GM19238 (cell line): ENCODE measurements around the gene ACACB.
A peak's percentile ranks its signal among the peaks of the same experiment; 100 is the strongest.

Experiments
- DNase-seq: peaks from one replicate; pipeline ENCODE4 v3.0.0; 2011; ENCODE audit warnings: low spot score; ENCODE audit not compliant: insufficient read length

Gene ACACB

DNA sequence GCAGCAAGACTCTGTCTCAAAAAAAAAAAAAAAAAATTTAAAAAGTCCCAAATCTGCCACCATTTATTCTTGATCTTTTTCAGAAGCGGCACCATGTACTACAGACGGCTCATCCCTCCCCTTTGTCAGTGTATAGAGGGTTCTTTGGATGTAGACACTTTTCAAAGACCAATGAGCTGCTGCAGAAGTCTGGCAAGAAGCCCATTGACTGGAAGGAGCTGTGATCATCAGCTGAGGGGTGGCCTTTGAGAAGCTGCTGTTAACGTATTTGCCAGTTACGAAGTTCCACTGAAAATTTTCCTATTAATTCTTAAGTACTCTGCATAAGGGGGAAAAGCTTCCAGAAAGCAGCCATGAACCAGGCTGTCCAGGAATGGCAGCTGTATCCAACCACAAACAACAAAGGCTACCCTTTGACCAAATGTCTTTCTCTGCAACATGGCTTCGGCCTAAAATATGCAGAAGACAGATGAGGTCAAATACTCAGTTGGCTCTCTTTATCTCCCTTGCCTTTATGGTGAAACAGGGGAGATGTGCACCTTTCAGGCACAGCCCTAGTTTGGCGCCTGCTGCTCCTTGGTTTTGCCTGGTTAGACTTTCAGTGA lies 6.5 kb upstream of the ACACB start:
- no peak for DNase-seq

- DNase-seq, result peak; percentile 37
Measured at GRCh38 chr12:109110988-109111495, 5.3 kb upstream of the ACACB start.

DNA sequence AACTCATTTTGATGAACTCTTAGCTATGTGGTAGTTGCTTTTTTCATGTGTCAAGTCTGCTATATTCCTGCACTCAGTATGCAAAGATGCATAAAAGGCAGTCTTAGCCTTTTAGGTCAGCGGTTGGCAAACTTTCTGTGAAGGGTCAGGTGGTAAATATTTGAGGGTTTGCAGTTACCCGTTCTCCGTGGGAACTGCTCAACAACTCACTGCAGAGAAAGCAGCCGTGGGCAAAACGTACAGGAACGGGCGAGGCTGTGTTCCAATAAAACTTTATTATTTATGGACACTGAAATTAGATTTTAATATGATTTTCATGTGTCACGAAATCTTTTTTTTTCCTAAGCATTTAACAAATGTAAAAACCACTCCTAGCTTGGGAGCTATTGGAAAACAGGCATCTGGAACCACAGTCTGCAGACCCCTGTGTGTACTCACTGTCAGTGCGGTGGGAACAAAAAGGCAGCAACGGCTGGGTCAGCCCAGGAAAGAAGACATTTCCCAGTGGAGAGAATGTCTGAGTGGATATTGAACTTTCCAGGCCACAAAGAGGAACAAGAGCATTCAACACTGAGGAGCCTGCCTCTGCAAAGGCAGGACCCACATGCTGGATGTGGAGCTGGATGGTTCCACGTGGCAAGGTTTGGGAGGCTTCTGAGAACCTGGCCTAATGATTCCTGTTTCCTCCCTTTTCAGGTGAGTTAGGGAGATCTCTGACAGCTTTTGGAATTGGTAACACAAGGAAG lies 3.5 kb upstream of the ACACB start:
- no peak for DNase-seq

DNA sequence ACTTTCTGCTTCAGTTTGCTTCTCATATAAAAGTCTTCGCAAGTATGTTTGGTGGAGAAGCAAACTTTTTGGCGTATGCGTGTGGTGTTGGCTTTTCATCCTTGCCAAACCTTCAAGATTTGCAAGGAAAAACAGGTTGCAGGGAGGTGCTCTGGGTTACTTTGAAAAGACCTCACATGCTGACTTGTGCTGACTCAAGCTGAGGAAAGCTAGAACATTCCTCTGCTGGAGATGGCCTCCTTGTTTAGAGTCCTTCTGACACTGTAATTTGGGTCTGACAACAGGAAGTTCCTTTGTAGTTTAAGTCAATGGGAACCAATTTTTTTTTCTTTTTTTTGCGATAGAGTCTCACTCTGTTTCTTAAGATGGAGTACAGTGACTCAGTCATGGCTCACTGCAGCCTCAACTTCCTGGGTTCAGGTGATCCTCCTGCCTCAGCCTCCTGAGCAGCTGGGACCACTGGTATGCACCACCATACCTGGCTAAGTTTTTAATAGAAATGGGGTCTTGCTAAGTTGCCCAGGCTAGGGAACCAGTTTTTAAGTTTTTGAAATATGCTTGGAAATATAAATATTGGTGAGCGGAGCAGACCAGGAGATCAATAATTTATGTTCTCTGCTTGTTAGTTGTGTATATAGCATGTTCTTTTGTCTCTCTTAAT lies 2.6 kb upstream of the ACACB start:
- no peak for DNase-seq

- DNase-seq, result no peak
Measured at GRCh38 chr12:109114644-109115043, 1.7 kb upstream of the ACACB start.

GRCh38 chr12:109115404-109115757 lies 1.0 kb upstream of the ACACB start:
- no peak for DNase-seq

- DNase-seq, result no peak
Measured at GRCh38 chr12:109116611-109116949, 193 bp downstream of the ACACB start.

DNA sequence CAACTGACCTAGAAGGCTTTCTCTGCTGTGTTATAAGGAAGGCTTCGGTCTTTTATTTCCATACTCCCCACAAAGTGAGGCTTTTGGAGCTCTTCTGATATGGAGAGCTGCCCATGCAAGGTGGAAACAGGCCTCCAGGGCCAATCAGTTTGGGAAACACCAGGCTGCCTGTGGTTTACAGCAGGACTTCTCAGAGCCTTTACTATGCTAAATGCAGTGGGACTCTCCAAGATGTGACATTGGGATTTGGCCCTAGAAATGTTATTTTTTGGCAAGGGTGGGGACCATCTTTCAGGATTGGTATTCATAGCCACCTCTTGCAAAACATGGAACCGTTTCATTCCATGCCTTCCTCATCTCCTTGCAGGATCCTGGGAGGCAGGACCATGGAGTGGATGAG lies 3.7 kb downstream of the ACACB start:
- no peak for DNase-seq

- no peak for DNase-seq
Measured at GRCh38 chr12:109120557-109120956, 4.2 kb downstream of the ACACB start.

GRCh38 chr12:109121346-109121880 lies 5.0 kb downstream of the ACACB start:
- DNase-seq, result no peak

DNA sequence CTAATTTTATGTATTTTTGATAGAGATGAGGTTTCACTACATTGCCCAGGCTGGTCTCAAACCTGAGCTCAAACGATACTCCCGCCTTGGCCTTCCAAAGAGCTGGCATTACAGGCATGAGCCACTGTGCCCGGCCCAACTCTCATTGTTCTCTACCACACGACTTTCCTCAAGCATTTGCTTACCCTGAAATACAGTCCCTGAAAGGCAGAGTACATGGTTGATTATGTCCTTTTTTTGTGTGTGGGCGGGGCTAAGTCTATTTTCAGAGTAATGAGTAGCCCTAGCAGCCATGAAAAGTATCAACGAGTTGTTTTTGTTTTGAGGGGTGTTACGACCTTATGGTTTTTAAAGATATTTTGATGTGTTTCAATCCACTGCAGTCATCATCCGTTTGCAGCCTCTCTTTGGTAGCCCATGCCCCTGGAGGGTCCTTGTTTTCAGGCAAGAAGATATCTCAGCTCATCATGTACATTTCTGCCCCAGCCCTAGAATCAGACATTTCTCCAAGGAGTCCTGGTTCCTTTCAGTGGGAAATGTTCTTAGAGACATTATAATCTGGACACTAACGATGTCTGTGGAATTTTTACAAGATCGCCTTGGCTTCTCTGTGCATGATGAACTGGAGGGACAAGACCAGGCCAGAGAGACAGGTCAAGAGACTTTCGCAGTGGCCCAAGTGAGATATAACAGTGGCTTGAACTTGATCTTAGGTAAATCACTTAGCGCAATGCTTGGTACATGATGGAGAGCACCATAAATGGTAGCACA lies 8.7 kb downstream of the ACACB start:
- no peak for DNase-seq

GRCh38 chr12:109125791-109126190 lies 9.4 kb downstream of the ACACB start:
- DNase-seq, result no peak

DNA sequence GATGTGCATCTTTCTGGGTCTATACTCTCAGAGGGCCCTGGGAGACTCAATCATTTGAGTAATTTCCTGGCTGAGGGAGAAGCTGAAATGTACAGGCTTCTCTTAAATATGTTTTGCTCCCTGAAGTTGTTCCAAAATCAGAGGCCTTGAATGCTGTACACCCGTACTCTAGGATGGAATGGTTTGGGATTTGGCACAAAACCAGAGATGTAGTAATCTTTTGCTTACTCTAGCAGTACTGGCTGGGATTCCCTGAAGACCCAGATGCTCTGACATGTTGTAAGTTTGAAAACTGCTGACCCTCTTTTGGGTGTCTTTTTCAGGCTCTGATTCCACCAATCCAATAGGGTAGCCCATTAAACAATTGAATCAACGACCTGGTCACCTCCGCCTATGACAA lies 10.4 kb downstream of the ACACB start:
- no peak for DNase-seq

- no peak for DNase-seq
Measured at GRCh38 chr12:109127533-109128242, 11.3 kb downstream of the ACACB start.

DNA sequence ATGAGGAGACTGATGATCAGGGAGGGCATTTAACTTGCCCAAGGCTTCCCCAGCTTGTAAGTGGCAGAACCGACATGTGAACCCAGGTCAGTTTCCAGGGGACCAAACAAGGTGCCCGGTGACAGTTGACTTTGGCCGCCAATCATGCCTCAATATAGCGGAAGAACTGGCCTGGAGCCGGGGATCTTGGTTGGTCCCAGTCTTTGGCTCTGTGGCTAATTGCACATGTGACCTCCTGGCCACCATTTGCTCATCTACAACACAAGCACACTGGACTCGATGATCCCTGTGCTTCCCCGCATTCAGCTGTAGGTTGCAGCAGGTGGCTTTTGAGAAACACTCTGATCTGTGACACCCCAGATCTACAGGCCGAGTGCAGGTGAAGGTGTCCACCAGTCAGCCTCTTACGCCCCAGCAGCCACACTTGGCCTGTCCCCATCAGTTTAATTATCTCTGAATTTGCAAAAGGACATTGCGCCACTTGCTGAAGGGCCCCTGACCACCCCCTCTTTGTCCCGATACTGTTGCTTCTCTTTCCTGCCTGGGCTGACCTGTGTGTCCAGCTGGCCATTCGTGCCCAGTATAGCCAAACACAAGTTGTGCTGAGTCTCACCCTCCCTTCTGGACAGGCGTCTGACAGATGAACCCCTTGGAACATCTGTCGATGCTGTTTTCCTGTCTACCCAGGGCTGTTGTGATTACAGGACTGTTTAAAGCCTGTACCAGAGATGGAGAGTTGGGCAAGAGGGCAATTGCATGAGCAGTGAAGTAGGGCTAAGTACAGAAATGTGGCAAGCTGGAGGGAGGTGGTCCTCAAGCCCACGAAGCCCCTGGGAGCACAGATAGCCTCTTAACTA lies 14.1 kb downstream of the ACACB start:
- no peak for DNase-seq

GRCh38 chr12:109131154-109132050 lies 15.0 kb downstream of the ACACB start:
- no peak for DNase-seq

- DNase-seq, result no peak
Measured at GRCh38 chr12:109134186-109134917, 18.0 kb downstream of the ACACB start.

- DNase-seq, result no peak
Measured at GRCh38 chr12:109137055-109137454, 20.7 kb downstream of the ACACB start.
